Medulla oblongata (tissue), 1 donor: ENCODE measurements around the gene TRAPPC5.

Source experiments
- DNase-seq: peaks from one replicate; pipeline ENCODE4 v3.0.0-alpha.2; 2015; ENCODE audit errors: extremely low spot score

TRAPPC5 gene

DNA sequence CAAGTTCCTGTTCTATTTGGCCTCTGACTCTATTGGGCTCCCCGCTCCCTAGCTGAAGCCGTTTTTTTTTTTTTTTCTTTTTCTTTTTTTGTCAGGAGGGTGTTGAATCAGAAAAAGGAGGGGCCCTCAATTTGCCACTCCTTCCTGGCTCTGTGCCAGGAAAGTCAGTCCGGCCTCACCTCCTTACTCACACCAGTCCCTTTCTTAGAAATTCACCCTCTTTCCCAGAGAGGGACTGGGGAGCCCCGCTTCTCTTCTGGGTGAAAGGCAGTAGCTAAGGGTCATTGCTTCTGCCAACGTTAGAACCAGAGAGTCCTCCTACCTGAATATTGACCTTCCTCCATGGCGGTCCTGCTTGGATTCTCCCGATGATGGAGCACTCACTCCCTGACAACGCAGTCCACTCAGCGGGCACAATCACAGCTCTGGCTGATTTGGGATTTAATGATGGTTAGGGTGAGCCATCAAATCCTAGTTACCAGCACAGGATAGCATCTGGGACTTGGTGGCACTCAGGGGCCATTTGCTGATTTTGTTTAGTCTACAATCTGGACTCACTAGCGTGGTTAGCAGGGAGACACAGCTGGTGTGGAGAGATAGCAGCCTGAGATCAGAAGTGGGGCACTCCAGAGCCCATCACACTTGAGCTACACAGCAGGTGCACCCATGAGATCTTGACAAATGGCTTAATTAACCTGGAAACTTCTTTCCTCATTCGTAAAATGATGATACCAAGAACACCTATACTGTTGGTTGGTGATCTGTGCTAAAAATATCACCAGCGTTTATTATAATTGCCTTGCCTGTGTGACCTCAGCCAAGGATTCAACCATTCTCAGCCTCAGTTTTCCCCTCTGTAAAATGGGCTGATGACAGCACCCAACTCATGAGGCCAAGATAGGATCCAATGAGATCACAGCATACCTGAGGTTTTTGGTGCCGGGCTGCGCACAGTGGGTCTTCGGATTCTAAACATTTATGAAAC is 19.1 kb downstream of the TRAPPC5 start:
- no peak for DNase-seq

- DNase-seq: no peak
Observed at GRCh38 chr19:7701049-7701653, 20.5 kb downstream of the TRAPPC5 start.

- no peak for DNase-seq
Observed at GRCh38 chr19:7701654-7702457, 21.2 kb downstream of the TRAPPC5 start, which contains the start of gene FCER2. Gene FCER2, minus strand, starts transcription at chr19:7702131. Its CDS starts 2,371 bp downstream, at chr19:7699760.

GRCh38 chr19:7703332-7703731 is 22.7 kb downstream of the TRAPPC5 start:
- no peak for DNase-seq

DNA sequence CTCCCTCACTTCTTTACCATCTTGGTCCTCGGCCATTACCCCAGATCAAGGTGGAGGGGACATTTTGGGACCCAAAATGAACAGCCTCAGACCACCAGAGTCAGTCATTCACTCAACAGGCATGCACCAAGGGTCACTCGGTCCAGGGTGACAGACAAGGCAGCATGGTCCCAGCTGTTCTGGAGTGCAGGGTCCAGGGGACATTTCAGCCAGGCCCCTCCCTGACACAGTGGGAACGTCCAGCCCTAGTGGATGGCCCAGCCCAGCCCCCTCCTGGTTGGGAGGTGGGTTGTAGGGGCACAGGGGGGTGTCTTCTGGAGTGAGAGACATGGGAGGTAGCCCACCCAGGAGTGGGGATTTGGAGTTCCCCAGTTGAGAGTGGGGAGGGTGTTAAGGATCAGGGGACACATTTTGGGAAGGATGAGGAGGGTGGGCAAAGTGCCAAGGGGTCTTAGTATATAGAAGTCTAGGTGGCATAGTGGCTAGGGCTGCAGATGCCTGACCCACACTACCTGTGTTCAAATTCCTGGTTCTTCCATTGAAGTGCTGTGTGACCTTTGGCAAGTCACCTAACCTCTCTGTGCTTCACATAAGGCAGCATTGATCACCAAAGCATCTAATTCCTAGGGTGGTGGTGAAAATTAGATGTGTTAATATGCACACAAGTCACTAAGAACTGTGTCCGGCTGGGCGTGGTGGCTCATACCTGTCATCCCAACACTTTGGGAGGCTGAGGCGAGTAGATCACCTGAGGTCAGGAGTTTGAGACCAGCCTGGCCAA is 23.8 kb downstream of the TRAPPC5 start:
- no peak for DNase-seq

GRCh38 chr19:7705387-7706187 is 25.0 kb downstream of the TRAPPC5 start:
- peak; percentile 53 for DNase-seq

DNA sequence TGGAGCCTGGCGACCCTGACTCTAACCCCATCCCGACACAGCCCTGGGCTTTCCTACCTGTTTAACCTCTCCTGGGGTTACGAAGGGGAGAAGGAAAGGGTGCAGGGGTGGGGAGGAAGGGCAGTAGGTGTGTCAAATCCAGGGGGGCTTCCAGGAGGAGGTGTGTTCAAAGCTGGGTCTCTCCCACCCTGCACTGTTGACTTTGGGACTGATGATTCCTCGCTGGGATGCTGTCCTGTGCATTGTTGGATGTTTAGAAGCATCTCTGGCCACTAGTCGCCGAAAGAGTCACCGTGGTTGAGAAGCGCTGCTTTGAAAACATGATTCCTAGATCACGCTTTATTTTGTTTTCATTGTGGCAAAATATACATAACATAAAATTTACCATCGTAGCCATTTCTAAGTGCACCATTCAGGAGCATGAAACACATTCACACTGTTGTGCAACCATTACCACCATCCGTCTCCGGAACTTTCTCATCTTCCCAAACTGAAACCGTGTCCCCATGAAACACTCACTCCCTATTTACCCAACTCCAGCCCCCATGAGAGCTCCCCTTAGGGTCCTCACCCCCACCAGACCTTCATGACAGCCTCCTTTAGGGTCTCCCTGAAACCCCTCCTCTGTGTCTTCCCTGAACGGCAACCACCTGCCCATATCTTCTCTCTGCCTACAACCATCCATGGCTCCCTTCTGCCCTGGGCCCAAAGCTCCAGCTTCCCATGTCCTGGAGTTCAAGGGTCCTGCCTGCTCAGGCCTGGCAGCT is 25.7 kb downstream of the TRAPPC5 start:
- no peak for DNase-seq

DNA sequence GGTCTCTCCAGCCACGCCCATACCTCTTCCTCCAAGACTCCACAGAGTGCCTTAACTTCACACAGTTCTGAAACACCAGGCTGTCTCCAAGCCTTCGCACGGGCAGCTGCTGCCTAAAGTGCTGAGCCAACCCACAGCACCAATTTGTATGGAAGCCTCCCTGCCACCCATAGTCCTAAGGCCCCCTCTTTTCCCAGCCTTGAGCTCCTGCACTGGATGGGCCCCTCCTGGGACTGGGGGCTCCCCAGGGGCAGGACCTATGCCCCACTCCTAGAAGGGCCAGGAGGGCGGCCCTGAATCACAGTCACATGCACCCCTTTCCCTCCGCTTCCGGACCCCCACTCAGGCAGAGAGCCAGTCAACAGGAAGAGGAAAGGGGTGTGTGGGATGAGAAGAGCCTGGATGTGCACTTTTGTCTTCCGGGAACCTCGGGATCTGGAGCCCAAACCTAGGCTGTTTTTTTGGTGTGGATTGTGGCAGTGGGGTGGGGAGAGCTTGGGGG is 26.4 kb downstream of the TRAPPC5 start:
- no peak for DNase-seq

- no peak for DNase-seq
Observed at GRCh38 chr19:7709932-7710460, 29.4 kb downstream of the TRAPPC5 start.

DNA sequence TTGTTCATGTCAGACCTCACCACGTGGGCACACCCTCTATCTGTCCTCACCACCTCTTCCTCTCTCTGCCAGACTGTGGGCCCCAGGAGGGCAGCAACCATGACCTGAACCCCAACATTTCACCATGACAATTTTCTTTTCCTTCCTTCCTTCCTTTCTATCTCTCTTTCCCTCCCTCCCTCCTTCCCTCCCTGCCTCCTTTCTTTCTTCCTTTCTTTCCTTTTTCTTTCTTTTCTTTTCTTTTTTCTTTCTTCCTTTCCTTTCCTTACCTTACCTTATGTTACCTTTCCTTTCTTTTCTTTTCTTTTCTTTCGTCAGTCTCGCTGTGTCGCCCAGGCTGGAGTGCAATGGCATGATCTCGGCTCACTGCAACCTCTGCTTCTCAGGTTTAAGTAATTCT is 30.0 kb downstream of the TRAPPC5 start:
- DNase-seq: no peak

DNA sequence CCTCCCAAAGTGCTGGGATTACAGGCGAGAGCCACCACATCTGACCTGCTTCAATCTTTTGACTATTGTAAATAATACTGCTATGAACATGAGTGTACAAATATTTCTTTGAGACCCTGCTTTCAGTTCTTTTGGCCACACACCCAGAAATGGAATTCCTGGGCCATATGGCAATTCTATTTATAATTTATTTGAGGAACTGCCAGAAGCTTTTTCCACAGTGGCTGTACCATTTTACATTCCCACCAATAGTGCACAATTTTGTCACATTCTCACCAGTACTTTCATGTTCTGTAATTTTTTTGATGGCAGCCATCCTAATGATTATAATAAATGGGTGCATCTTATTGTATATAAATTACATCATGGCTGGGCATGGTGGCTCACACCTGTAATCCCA is 35.0 kb downstream of the TRAPPC5 start:
- DNase-seq: no peak

DNA sequence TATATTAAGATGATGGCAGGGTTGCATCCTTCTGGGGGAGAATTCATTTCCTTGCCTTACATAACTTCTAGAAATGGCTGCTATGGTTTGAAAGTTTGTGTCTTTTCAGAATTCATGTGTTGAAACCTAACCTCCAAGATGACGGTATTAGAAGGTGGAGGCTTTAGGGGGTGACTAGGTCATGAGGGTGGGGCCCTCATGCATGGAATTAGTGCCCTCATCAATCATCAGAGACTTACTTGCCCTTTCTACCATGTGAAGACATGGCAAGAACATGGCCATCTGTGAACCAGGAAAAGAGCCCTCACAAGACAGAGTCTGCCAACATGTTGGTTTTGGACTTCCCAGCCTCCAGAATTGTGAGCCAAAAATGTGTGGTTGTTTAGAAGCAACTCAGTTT is 36.1 kb downstream of the TRAPPC5 start:
- DNase-seq: no peak

DNA sequence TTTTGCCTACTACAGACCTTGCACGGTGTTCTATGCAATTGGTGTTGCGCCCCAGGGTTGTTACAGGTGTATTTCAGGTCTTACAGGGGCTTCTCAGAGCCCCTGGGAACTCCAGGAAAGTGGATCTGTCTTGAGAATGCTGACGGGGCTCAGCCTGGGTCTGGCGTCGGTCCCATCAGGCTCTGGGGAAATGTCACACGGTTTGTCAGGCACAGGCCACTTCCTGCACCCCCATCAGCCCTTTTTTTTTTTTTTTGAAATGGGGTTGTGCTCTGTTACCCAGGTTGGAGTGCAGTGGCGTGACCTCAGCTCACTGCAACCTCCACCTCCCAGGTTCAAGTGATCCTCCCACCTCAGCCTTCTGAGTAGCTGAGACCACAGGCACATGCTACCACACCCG is 38.0 kb downstream of the TRAPPC5 start:
- DNase-seq: no peak

DNA sequence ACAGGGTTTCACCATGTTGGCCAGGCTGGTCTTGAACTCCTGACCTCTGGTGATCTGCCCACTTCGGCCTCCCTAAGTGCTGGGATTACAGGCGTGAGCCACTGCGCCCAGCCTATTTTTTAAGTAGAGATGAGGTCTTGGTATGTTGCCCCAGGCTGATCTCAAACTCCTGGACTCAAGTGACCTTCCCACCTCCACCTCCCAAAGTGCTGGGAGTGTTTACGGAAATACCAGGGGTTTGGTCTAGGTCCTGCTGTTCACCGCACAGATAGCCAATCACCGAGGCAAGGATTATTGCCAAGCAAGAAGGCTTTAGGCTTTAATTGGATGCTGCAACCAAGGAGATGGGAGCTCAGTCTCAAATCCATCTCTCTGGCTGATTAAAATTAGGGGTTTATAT is 39.7 kb downstream of the TRAPPC5 start:
- no peak for DNase-seq

DNA sequence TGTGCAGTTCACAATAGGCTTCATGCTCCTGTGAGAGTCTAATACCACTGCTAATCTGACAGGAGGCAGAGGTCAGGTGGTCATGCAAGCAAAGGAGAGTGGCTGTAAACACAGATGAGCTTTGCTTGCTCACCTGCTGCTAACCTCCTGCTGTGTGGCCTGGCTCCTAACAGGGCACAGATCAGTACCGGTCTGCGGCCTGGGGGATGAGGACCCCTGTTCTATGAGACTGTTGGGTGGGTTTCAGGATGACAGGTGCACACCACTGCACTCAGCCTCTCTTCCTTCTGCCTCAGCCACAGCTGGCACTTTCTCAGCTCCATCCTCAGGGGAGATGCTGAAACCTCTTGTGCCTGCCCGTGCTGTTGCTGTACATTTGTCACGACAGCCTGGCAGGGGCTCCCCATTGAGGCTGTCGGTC is 41.6 kb downstream of the TRAPPC5 start:
- no peak for DNase-seq

- DNase-seq: no peak
Observed at GRCh38 chr19:7725791-7726190, 45.2 kb downstream of the TRAPPC5 start.

DNA sequence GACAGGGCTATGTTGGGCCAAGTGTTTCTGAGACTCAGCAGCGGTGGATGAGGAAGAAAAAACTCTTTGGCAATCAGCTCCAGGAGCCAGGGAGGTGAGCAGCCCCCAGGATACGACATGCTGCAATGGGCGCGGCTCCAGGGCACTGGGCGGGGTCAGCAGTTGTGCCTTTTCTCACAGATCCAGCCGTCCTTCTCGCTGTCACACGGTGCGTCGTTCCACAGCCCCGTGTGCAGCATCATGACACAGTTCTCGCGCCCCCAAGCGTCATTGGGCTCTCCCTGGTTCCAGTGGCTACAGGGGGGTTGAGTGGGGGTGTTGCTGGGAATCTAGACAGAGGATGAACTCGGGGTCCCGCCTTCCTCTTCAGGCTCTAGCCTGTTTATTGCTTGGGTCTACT is 48.6 kb downstream of the TRAPPC5 start:
- no peak for DNase-seq

DNA sequence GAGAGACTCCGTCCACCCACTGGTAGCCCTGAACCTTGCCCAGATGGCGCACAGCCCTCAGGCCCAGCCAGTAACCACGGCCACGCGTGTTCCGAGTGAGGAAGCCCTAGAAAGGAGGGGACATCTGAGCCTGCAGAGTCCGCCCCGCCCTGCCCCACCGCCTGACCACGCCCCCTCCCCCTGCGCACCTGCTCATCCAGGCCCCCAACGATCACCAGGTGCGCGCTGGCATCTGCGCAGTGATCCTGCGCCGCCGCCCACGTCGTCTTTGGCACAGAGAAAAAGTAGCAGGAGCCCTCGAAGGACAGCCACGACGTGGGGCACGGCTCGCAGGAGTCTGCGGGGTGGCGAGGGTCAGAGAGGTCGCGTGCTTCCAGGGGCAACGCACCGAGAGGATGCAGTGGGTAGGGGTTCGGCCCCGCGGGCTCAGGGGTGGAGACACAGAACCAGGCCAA is 49.2 kb downstream of the TRAPPC5 start:
- DNase-seq: no peak
